ENCODE results near the gene LARGE1.

Gene LARGE1

GRCh38 chr22:33715237-33715985 is 204.9 kb downstream of the LARGE1 start:
- no peak for ATAC-seq

GRCh38 chr22:33710326-33710725 is 209.9 kb downstream of the LARGE1 start:
- ATAC-seq: no peak

- ATAC-seq: no peak
Measured at GRCh38 chr22:33707581-33707980, 212.7 kb downstream of the LARGE1 start.

GRCh38 chr22:33706100-33706499 is 214.2 kb downstream of the LARGE1 start:
- ATAC-seq: no peak

GRCh38 chr22:33699176-33699575 is 221.1 kb downstream of the LARGE1 start:
- no peak for ATAC-seq

- ATAC-seq: no peak
Measured at GRCh38 chr22:33697640-33698039, 222.6 kb downstream of the LARGE1 start.

- ATAC-seq: no peak
Measured at GRCh38 chr22:33691057-33691630, 229.1 kb downstream of the LARGE1 start.

- no peak for ATAC-seq
Measured at GRCh38 chr22:33688903-33689302, 231.4 kb downstream of the LARGE1 start.

- no peak for ATAC-seq
Measured at GRCh38 chr22:33687464-33687863, 232.8 kb downstream of the LARGE1 start.

GRCh38 chr22:33684087-33684486 is 236.2 kb downstream of the LARGE1 start:
- no peak for ATAC-seq

GRCh38 chr22:33682927-33683326 is 237.3 kb downstream of the LARGE1 start:
- no peak for ATAC-seq

- no peak for ATAC-seq
Measured at GRCh38 chr22:33680632-33681031, 239.6 kb downstream of the LARGE1 start.

GRCh38 chr22:33678523-33678922 is 241.8 kb downstream of the LARGE1 start:
- ATAC-seq: no peak

- ATAC-seq: no peak
Measured at GRCh38 chr22:33677536-33677935, 242.7 kb downstream of the LARGE1 start.

- ATAC-seq: no peak
Measured at GRCh38 chr22:33674357-33674756, 245.9 kb downstream of the LARGE1 start.

- ATAC-seq: no peak
Measured at GRCh38 chr22:33669746-33670145, 250.5 kb downstream of the LARGE1 start.

GRCh38 chr22:33666961-33667619 is 253.2 kb downstream of the LARGE1 start:
- ATAC-seq: no peak

GRCh38 chr22:33666279-33666960 is 253.9 kb downstream of the LARGE1 start:
- ATAC-seq: no peak

GRCh38 chr22:33659448-33659847 is 260.8 kb downstream of the LARGE1 start:
- no peak for ATAC-seq

- ATAC-seq: no peak
Measured at GRCh38 chr22:33658775-33659174, 261.5 kb downstream of the LARGE1 start.

GRCh38 chr22:33657670-33658069 is 262.6 kb downstream of the LARGE1 start:
- no peak for ATAC-seq

GRCh38 chr22:33656808-33657628 is 263.3 kb downstream of the LARGE1 start:
- no peak for ATAC-seq

Data from activated CD4-positive, CD25-positive, alpha-beta regulatory T cell treated with anti-CD3 and anti-CD28 coated beads, Interleukin-2, amount 50 U/mL, for 24 hours (primary cell).